Activated CD8-positive, alpha-beta memory T cell treated with anti-CD3 and anti-CD28 coated beads, Interleukin-2, amount 50 U/mL, for 48 hours (primary cell): Measurements from ENCODE around the gene CREBL2.
"Not testable (repeated sequence)": the region's sequence is repeated elsewhere in the genome, so short reads cannot be mapped to it uniquely, and the experiment has no call there.

Source experiments
- DNase-seq: peaks from one replicate; pipeline ENCODE4 v3.0.0-alpha.2; 2020

The CREBL2 gene

DNA sequence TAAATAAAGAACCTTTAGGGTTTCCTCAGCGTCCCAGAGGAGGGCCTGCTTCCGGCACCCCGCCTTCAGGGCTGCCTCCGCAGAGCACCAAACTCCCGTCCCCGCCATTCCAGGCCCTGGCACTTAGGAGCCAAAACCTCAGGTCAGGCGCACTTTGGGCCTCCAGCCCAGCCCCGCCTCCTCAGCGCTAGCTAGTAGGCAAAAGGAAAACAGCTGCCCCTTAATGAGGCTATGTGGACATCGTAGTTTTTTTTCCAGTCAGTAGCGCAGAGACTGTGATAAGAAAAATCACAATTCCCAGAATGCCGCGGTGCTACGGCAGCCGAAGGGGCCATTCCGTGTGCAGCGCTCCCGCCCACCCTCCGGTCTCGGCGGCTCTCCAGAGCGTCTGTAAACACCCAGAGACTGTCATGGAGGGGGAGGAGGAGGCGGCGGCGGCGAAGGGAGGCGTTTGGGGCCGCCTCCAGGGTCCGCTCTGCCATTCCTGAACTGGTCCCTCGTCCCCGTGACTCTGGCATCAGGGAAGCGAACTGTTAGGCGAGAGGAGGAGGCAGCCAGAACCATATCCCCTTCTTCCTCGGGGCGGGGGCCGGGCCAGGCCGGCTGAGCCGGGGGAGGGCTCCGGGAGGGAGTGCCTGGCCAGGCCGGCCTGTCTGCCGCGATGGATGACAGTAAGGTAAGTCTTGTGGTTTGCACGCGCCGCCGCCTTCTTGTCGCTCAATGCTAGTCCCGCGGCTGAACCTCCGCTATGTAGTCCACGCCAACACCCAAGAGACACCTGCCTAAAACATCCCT is at the start of gene CREBL2:
CREBL2 (plus strand) TSS at position 365 of the 795 bp plus-strand sequence; CDS start at position 662, 297 bp downstream.
- peak; percentile 88 for DNase-seq

- DNase-seq = peak; percentile 66
These were observed 49.6 kb upstream of the CREBL2 start for GRCh38 chr12:12562016-12562483.

DNA sequence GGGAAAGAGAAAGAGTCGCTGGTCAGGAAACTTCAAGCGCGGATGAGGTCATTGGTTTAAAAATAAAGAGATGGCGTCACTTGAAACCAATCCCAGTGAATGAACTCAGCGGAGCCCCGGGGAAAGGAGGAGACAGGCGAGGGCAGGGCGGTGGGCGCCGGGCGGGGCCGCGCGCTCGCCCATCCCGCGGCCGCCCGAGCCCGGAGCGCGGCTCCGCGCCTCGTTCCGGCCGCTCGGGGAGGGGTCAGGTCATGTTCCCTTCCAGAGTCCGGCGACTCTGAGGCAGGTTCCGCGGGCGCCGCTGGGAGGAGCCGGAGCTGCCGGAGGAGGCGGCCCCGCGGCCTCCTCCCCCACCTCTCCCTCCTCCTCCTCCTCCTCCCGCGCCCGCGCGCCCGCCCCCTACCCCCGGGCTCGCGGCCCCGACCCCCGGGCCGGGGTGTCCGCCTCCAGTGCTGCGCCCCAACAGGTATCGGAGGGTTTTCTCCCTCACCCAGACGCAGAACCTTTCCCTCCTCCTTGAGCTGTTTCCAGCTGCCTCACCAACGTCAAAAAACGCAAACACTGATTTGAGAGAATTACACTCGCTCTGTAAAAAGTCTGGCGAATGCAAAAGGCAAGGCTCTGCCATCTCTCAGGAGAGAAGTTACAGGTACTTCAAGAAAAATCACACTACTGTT is 49.0 kb upstream of the CREBL2 start, which contains the start of gene DUSP16:
DUSP16 (minus strand) TSS at position 279 of the 677 bp plus-strand sequence. CDS start 41,765 bp downstream, outside the sequence.
- DNase-seq = peak; percentile 85

DNA sequence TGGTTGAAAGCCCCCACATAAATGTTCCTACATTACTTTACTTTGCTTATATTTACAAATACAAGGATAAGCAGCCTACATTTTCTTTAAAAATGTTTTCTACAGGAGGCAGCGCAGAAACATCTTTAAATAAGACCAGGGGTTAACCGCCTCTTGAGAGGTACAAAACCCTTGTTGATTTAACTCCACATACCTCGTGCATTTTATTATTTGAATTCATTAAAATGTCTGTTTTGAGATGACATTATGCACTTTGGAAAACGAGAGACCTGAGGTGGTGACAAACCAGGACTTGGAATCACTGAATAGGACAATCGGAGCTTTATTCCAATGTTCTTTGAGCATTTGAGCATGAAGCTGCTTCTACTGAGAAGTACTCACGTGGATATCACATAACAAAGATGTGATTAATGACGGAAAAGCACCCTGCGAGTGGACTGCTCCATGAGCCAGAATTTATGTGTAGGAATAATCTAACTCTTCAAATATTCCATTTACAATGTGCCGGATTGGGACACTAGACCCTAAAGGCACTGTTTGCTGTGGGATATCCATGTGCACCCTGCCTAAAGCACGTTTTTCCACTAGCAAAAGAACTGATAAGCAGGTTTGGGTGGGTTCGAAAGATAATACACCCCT is 48.3 kb upstream of the CREBL2 start:
- no peak for DNase-seq

DNA sequence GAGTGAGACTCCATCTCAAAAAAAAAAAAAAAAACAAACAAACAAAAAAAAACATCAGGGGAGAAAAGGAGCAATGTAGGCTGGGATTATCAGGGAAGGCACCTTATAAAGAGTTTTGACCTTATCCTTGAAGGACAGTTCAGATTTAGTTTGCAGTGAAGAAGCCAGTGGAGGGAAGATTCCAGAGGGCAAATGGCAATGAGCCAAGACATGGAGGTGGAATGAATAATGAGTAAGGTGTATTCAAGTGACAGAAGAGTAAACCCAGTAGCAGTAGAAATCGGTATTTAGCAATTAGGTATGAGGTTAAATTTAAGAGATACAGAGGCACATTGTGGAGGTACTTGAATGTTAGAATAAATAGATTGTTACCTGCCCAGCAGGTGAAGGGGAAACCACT is 46.8 kb upstream of the CREBL2 start:
- no peak for DNase-seq

- DNase-seq = not testable (repeated sequence)
These were observed 45.7 kb upstream of the CREBL2 start for GRCh38 chr12:12565971-12566370.

DNA sequence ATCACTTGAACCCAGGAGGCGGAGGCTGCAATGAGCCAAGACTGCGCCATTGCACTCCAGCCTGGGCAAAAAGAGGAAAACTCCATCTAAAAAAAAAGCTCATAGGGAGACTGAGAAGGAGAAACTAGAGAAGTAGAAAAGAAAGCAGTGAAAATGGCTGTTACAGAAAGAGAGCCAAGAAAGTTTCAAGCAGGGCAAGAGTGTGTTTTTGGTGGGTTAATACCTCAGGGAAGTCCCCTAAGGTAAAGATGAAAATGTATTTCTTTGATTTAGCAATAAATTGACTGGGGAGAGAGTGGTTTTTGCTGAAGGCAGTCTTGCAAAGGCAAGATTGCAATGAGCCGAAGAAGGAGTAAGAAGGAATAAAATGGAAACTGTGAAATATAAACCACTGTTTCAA is 39.0 kb upstream of the CREBL2 start:
- no peak for DNase-seq

DNA sequence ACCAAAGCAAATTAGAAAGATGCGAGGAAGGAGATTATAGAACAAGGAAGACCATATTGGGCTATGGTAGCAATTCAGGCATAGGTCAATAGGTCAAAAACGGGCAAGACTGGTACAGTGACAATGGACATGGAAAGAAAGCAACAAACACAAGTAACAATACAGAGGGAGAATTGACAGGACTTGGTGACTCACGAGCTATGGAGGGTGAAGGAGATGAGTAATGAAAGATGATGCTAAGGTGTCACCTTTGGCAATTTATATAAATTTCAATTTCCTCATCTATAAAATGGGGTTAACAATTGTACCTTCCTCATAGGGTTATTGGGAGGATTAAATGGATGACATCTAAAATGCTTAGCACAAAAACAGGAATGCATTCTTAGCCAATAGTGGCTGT is 33.9 kb upstream of the CREBL2 start:
- no peak for DNase-seq

DNA sequence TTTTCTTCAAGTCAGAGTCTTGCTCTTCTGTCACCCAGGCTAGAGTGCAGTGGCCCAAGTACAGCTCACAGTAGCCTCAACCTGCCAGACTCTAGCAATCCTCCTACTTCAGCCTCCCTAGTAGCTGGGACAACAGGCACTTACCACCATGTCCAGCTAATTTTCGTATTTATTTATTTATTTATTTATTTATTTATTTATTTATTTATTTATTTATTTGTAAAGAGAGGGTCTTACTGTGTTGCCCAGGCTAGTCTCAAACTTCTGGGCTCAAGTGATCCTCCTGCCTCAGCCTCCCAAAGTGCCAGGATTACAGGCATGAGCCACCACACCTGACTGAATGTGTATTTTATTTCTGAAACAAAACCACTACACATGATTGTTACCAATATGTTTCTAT is 31.0 kb upstream of the CREBL2 start:
- DNase-seq = not testable (repeated sequence)

- no peak for DNase-seq
These were observed 29.3 kb upstream of the CREBL2 start for GRCh38 chr12:12582193-12582881.

- peak; percentile 58 for DNase-seq
These were observed 28.8 kb upstream of the CREBL2 start for GRCh38 chr12:12582895-12583303.

DNA sequence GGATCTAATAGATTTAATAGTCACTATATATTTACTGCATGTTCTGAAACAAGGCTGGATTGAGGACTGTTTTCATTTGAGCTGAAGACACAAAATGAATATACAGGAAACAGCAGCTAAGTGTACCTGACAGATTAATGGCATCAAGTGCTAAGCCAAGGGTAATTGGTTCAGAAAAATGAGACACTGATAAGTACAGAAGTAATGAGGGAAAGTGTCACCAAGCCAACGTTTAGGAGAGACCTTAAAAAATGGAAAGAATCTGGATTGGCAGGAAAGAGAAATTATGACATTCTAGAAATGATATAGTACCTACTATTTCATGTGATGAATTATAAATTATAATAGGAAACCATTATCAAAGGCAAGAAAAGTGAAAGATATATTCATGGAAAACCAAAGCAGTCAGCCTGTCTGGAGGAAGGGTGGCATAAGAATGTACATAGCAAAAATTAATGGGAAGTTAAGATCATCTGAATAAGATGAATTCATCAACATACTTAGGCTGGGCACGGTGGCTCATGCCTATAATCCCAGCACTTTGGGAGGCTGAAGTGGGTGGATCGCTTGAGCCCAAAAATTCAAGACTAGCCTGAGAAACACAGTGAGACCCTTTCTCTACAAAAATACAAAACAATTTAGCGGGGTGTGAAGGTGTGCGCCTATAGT is 28.0 kb upstream of the CREBL2 start:
- DNase-seq = no peak

DNA sequence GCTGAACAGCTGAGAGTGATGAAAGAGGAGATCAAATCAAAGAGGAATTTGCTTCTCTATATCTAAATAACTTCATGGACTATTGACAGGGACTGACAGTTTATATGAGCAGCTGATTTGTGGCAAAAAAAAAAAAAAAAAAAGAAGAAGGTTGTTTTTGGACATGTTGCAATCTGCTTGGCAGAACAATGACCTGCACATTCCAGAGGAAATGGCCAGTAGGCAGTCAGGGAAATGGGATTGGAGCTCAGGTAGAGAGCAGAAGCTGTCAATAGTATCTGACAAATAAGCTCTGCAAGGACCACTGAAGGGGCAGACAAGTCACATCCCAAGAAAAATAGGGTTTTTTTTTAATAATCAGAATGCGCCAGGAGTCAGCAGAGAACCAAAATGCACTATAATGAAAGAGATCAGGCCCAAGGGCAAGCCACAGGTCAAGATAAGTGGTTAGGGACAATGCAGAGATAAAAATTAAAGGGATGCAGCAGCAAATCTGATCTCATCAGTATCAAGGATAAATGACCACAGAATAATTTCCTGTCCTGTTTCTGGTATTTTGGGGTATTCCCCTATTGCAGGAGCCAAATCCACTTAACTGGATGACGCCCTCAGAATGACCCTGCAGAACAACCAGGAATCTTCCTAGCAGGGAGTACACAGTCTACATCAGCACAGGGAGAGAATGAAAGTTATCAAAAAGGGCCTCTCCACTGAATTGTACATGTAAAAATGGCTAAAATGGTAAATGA is 26.4 kb upstream of the CREBL2 start:
- DNase-seq = no peak

GRCh38 chr12:12586879-12587675 is 24.6 kb upstream of the CREBL2 start:
- no peak for DNase-seq

DNA sequence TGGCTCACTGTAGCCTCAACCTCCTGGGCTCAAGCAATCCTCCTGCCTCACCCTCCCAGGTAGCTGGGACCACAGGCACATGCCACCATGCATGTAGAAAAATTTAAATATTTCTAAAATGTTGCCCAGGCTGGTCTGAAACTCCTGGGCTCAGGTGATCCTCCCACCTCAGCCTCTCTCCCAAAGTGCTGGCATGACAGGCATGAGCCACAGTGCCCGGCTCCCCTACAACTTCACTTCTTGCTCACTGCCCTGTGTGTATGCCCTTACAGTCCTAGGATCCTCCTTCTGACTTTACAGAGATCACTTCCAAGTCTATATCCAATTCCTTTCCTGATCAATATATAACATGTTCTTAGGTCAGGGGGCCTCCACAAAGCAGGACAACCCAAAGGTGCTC is 23.8 kb upstream of the CREBL2 start:
- DNase-seq = no peak

DNA sequence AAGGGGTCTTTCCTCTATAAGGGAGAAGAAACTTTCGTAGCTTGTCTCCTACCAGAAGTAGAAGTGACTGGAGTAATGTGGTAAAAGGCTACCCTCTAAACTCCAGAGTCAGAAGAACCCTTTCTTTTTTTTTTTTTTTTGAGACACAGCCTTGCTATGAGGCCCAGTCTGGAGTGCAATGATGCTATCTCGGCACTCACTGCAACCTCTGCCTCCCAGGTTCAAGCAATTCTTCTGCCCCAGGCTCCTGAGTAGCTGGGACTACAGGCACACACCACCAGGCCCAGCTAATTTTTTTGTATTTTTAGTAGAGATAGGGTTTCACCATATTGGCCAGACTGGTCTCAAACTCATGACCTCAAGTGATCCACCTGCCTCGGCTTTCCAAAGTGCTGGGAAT is 23.2 kb upstream of the CREBL2 start:
- DNase-seq = not testable (repeated sequence)

DNA sequence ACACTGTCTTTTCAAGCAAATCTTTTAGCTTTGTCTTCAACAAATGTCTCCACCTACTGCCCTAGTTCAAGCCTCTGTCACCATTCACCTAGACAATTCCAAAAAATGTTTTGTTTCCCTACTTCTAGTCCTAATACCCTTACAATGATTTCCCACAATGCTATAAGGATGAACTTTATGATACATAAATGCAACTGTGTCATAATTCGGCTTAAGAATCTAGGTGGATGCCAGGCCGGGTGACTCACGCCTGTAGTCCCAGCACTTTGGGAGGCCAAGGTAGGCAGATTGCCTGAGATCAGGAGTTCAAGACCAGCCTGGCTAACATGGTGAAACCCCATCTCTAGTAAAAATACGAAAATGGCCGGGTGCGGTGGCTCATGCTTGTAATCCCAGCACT is 20.7 kb upstream of the CREBL2 start:
- no peak for DNase-seq

DNA sequence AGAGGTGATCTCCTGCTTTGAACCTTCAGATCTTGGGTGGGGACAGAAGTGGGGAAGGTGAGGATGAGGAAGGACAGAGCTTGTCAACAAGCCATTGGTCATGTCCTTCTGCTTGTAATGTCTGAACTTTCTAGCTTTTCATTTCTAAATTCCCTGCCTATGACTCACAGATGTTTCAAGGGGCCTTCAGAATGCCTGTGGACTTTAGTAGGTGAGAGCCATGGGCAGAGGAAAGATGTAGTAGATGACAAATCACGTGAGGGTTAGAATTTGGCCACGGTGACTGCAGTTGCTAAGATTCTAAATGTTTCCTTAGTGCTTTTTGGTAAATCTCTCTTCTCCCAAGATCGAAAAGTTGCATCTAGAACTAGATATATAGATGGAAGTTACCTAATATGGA is 18.7 kb upstream of the CREBL2 start:
- DNase-seq = no peak

- not testable (repeated sequence) for DNase-seq
These were observed 15.7 kb upstream of the CREBL2 start for GRCh38 chr12:12595929-12596328.

- DNase-seq = not testable (repeated sequence)
These were observed 15.1 kb upstream of the CREBL2 start for GRCh38 chr12:12596598-12596997.

GRCh38 chr12:12598864-12599263 is 12.8 kb upstream of the CREBL2 start:
- no peak for DNase-seq
